Liver (tissue), 9 donors: Measurements from ENCODE around the gene NPAS4. TPM values are rescaled to one million over a fixed set of nuclear protein-coding genes. Genes with fewer than 3 reads are reported as not detected.

Experiments used
- DNase-seq: peaks from one replicate; pipeline ENCODE4 v3.0.0-alpha.2; 2017; ENCODE audit warnings: low spot score
- H3K27ac ChIP-seq, 2 donors: one replicate each; pipeline ENCODE4 v1.7.0; 2013; ENCODE audit warnings: inconsistent platforms in 2 of 2, low read length in 2 of 2, control low read depth in 1 of 2, low read depth in 1 of 2, mild to moderate bottlenecking in 1 of 2
- H3K27me3 ChIP-seq, 4 donors: one replicate each; pipeline versions ENCODE4 v1.6.1 to v1.7.0; 2013; ENCODE audit warnings: low read length in 3 of 4, inconsistent platforms in 1 of 4, mild to moderate bottlenecking in 1 of 4, moderate library complexity in 1 of 4; ENCODE audit not compliant: control insufficient read depth in 4 of 4, insufficient read depth in 4 of 4
- H3K36me3 ChIP-seq, 4 donors: one replicate each; pipeline versions ENCODE4 v1.6.1 to v1.7.0; 2013; ENCODE audit warnings: low read length in 3 of 4, mild to moderate bottlenecking in 3 of 4, low read depth in 1 of 4, moderate library complexity in 1 of 4; ENCODE audit not compliant: control insufficient read depth in 4 of 4, insufficient read depth in 3 of 4
- H3K4me1 ChIP-seq, 4 donors: one replicate each; pipeline versions ENCODE4 v1.6.1 to v1.7.0; 2013; ENCODE audit warnings: low read length in 3 of 4, mild to moderate bottlenecking in 3 of 4, moderate library complexity in 1 of 4; ENCODE audit not compliant: control insufficient read depth in 4 of 4, insufficient read depth in 4 of 4
- H3K4me3 ChIP-seq, 3 donors: one replicate each; pipeline versions ENCODE4 v1.6.1 to v1.7.0; 2013; ENCODE audit warnings: low read length in 3 of 3, control low read depth in 1 of 3, low read depth in 1 of 3, mild to moderate bottlenecking in 1 of 3
- H3K9ac ChIP-seq, 2 donors: one replicate each; pipeline ENCODE4 v1.7.0; 2013; ENCODE audit warnings: low read length in 2 of 2, mild to moderate bottlenecking in 2 of 2, moderate library complexity in 2 of 2, control low read depth in 1 of 2, low read depth in 1 of 2
- H3K9me3 ChIP-seq, 4 donors: one replicate each; pipeline versions ENCODE4 v1.6.1 to v1.7.0; 2013; ENCODE audit warnings: low read length in 3 of 4; ENCODE audit not compliant: control insufficient read depth in 4 of 4
- ATF3 ChIP-seq: IDR thresholded peaks from 2 replicates; pipeline ENCODE4 v1.6.1; 2016; ENCODE audit warnings: antibody characterized with exemption
- CTCF ChIP-seq: fragments of 150-350 bp; IDR thresholded peaks from 2 replicates; pipeline ENCODE4 v1.5.1; 2017; ENCODE audit warnings: improper control_type of control experiment, low read depth, low read length; ENCODE audit not compliant: missing input control
- EGR1 ChIP-seq, 2 donors: IDR thresholded peaks; 2 replicates each; pipeline ENCODE4 v1.6.1; 2016 to 2018; ENCODE audit warnings: antibody characterized with exemption in 2 of 2, low read depth in 2 of 2
- FOXA1 ChIP-seq: IDR thresholded peaks from 2 replicates; pipeline ENCODE4 v1.6.1; 2016; ENCODE audit warnings: antibody characterized with exemption
- FOXA2 ChIP-seq: IDR thresholded peaks from 2 replicates; pipeline ENCODE4 v1.6.1; 2016; ENCODE audit warnings: antibody characterized with exemption
- HNF4A ChIP-seq, 2 donors: conservative IDR thresholded peaks; 2 replicates each; pipeline ENCODE4 v1.6.1; 2016; ENCODE audit warnings: antibody characterized with exemption in 2 of 2, mild to moderate bottlenecking in 2 of 2
- HNF4G ChIP-seq: IDR thresholded peaks from 2 replicates; pipeline ENCODE4 v1.6.1; 2016; ENCODE audit warnings: antibody characterized with exemption
- JUND ChIP-seq, 2 donors: IDR thresholded peaks; 2 replicates each; pipeline ENCODE4 v1.6.1; 2016; ENCODE audit warnings: antibody characterized with exemption in 2 of 2
- MAX ChIP-seq: IDR thresholded peaks from 2 replicates; pipeline ENCODE4 v1.6.1; 2016; ENCODE audit warnings: antibody characterized with exemption
- NR2F2 ChIP-seq: IDR thresholded peaks from 2 replicates; pipeline ENCODE4 v1.6.1; 2016; ENCODE audit warnings: antibody characterized with exemption
- RAD21 ChIP-seq, 2 donors: IDR thresholded peaks; 2 replicates each; pipeline ENCODE4 v1.6.1; 2016; ENCODE audit warnings: antibody characterized with exemption in 2 of 2, mild to moderate bottlenecking in 2 of 2
- REST ChIP-seq: IDR thresholded peaks from 2 replicates; pipeline ENCODE4 v1.6.1; 2016; ENCODE audit warnings: antibody characterized with exemption, mild to moderate bottlenecking
- RXRA ChIP-seq, 2 donors: IDR thresholded peaks; 2 replicates each; pipeline ENCODE4 v1.6.1; 2017 to 2018; ENCODE audit warnings: antibody characterized with exemption in 2 of 2, mild to moderate bottlenecking in 1 of 2
- SP1 ChIP-seq: IDR thresholded peaks from 2 replicates; pipeline ENCODE4 v1.6.1; 2018; ENCODE audit warnings: antibody characterized with exemption, mild to moderate bottlenecking
- TAF1 ChIP-seq: conservative IDR thresholded peaks from 2 replicates; pipeline ENCODE4 v1.6.1; 2016; ENCODE audit warnings: antibody characterized with exemption, mild to moderate bottlenecking
- YY1 ChIP-seq: IDR thresholded peaks from 2 replicates; pipeline ENCODE4 v1.6.1; 2016; ENCODE audit warnings: antibody characterized with exemption, mild to moderate bottlenecking
- ZBTB33 ChIP-seq: IDR thresholded peaks from 2 replicates; pipeline ENCODE4 v1.6.1; 2016; ENCODE audit warnings: antibody characterized with exemption
- WGBS: extraction: QIAGEN DNeasy Blood & Tissue Kit; methylation state at CpG from one replicate; pipeline ENCODE4 v1.1.7; 2013; 5-methylcytosine and 5-hydroxymethylcytosine counted together
- polyA plus RNA-seq, 2 donors: library from polyadenylated mRNA; stranded (reverse) in 1 of 2; unstranded in 1 of 2; fragments of 200-250 nt in 1 of 2; fragments of >200 nt in 1 of 2; fragmentation: Nextera tagmentation in 1 of 2; extraction: Ambion mirVana in 1 of 2; gene quantifications; one replicate each; pipeline versions ENCODE4 v1.2.1 to v1.2.3, GENCODE V29; 2013 to 2015
- total RNA-seq, 2 donors: library from RNA; depleted of rRNA; stranded (reverse); fragments of >200 nt; gene quantifications; one replicate each; pipeline ENCODE4 v1.2.3, GENCODE V29; 2014
- donor health status: healthy.
- donor health status: healthy.
- donor health status: healthy.
- donor health status: healthy.
- donor health status: healthy.

NPAS4 gene
- total and polyA plus RNA-seq, 4 donors: 0.01 TPM; not detected in 3

- Histone ChIP-seq H3K4me3 (no peak overlapping the region), H3K27ac (no peak overlapping the region), H3K4me1 (no peaks in the 10 kb centered on the region), H3K9me3 (no peaks in the 10 kb centered on the region), H3K36me3 (peaks cover 0 to 8% (median 0%) of the 10 kb centered on the region in 4 donors), H3K9ac (no peak overlapping the region), H3K27me3 (no peaks in the 10 kb centered on the region)
- WGBS: 97% methylated on average over 11 of the region's 11 CpGs
- no peak for DNase-seq
- TF ChIP-seq SP1: no peak
- no peak for TF ChIP-seq HNF4G
- no peak for TF ChIP-seq TAF1
- no peak for TF ChIP-seq ZBTB33
- TF ChIP-seq REST: no peak
- TF ChIP-seq FOXA1: no peak
- no peak for TF ChIP-seq CTCF
- no peak for TF ChIP-seq YY1
- no peak for TF ChIP-seq RXRA (IDR thresholded peaks at IDR 0.05)
- no peak for TF ChIP-seq HNF4A (conservative IDR thresholded peaks at IDR 0.05)
- TF ChIP-seq NR2F2: no peak
- no peak for TF ChIP-seq RAD21 (IDR thresholded peaks at IDR 0.05)
- no peak for TF ChIP-seq ATF3
Measured at GRCh38 chr11:66473167-66473566, 52.3 kb downstream of the NPAS4 start.

GRCh38 chr11:66473608-66474515, 53.0 kb downstream of the NPAS4 start:
- H3K4me3 ChIP-seq: no peak overlapping the region
- H3K27me3 ChIP-seq: no peaks in the 10 kb centered on the region
- peaks cover 0 to 3% (median 2%) of the 10 kb centered on the region in 4 donors for H3K4me1 ChIP-seq
- no peaks in the 10 kb centered on the region for H3K9me3 ChIP-seq
- no peak overlapping the region for H3K27ac ChIP-seq
- DNase-seq: no peak
- WGBS: 95% methylated on average over 20 of the region's 20 CpGs
- H3K36me3 ChIP-seq: peaks cover 0 to 8% (median 0%) of the 10 kb centered on the region in 4 donors
- H3K9ac ChIP-seq: no peak overlapping the region
- TF ChIP-seq RAD21 (IDR thresholded peaks at IDR 0.05) (no peak), EGR1 (IDR thresholded peaks at IDR 0.05; ENCODE audit: low read depth in 2 of 2) (no peak), REST (no peak), SP1 (no peak), ZBTB33 (no peak), HNF4A (conservative IDR thresholded peaks at IDR 0.05) (no peak), RXRA (IDR thresholded peaks at IDR 0.05) (no peak), MAX (no peak), NR2F2 (no peak), YY1 (no peak), FOXA2 (no peak), JUND (IDR thresholded peaks at IDR 0.05) (no peak)
